Endothelial cell of umbilical vein (primary cell): ENCODE results near the gene CD276. TPM values are rescaled to one million over a fixed set of nuclear protein-coding genes. Genes with fewer than 3 reads are reported as not detected.

Experiments used
- BruUV-seq: library from RNA; stranded (reverse); fragments of 400-500 nt; replicated peaks from 2 replicates; lab custom pipeline; 2021; lab: Mats Ljungman, UMichigan
- CTCF ChIA-PET: fragments of 300-600, 350-600 bp; sonication (Branson Sonifier 250); formaldehyde crosslinking; loops from one replicate; lab custom pipeline; 2021; ENCODE audit warnings: antibody characterized with exemption, inconsistent platforms; lab: Charles Lee
- POLR2A ChIA-PET: fragments of 300-600, 350-600 bp; sonication (Branson Sonifier 250); formaldehyde crosslinking; loops from one replicate; lab custom pipeline; 2021; ENCODE audit warnings: antibody characterized with exemption, inconsistent platforms; lab: Charles Lee
- DNase-seq: peaks from one replicate; pipeline ENCODE4 v3.0.0-alpha.2; 2011; ENCODE audit warnings: low read depth, low spot score
- FAIRE-seq: peaks from 2 replicates; lab custom pipeline; 2011; peaks lifted over from hg19 to GRCh38; lab: Jason Lieb, UNC
- H2AFZ ChIP-seq: 2 replicates; pipeline ENCODE4 v1.6.0; 2012; ENCODE audit warnings: low read depth, low read length, control low read depth, inconsistent platforms
- H3K27ac ChIP-seq: 2 replicates; pipeline ENCODE4 v1.5.1; 2011; ENCODE audit warnings: low read depth, mild to moderate bottlenecking, control low read depth, low read length, moderate library complexity; ENCODE audit not compliant: insufficient read depth
- H3K27me3 ChIP-seq, 2 experiments: 2 replicates each; pipeline versions ENCODE4 v1.6.0 to v1.6.1; 2011; ENCODE audit warnings: low read length in 2 of 2, mixed read lengths in 1 of 2; ENCODE audit not compliant: control insufficient read depth in 2 of 2, insufficient read depth in 2 of 2
- H3K36me3 ChIP-seq, 2 experiments: 2 replicates in 1 of 2; 3 replicates in 1 of 2; pipeline ENCODE4 v1.5.1; 2011; ENCODE audit warnings: low read length in 2 of 2, mild to moderate bottlenecking in 1 of 2, moderate library complexity in 1 of 2; ENCODE audit not compliant: control insufficient read depth in 2 of 2, insufficient read depth in 2 of 2; ENCODE audit errors: extremely low read depth in 1 of 2
- H3K4me1 ChIP-seq: 3 replicates; pipeline ENCODE4 v1.5.1; 2011; ENCODE audit warnings: mild to moderate bottlenecking, low read length; ENCODE audit not compliant: control insufficient read depth, insufficient read depth; ENCODE audit errors: extremely low read depth
- H3K4me2 ChIP-seq: 2 replicates; pipeline ENCODE4 v1.6.1; 2011; ENCODE audit warnings: low read length, control low read depth, mixed read lengths; ENCODE audit not compliant: insufficient read depth
- H3K4me3 ChIP-seq, 3 experiments: fragments of 200-600 bp in 1 of 3; sonication (generic), shearing (Covaris generic) in 1 of 3; replicated peaks in 1 of 3; 2 replicates each; pipeline ENCODE4 v1.5.1; 2011 to 2016; ENCODE audit warnings: control low read depth in 3 of 3, low read length in 3 of 3, mild to moderate bottlenecking in 2 of 3, inconsistent platforms in 1 of 3, low read depth in 1 of 3, moderate library complexity in 1 of 3; ENCODE audit not compliant: insufficient read depth in 1 of 3
- H3K79me2 ChIP-seq: 2 replicates; pipeline ENCODE4 v1.6.0; 2012; ENCODE audit warnings: low read length, inconsistent platforms; ENCODE audit not compliant: control insufficient read depth, insufficient read depth
- H3K9ac ChIP-seq: replicated peaks from 2 replicates; pipeline ENCODE3; 2011; ENCODE audit warnings: low read length, control low read depth; ENCODE audit not compliant: insufficient read depth; ENCODE audit errors: extremely low read depth
- H3K9me1 ChIP-seq: replicated peaks from 3 replicates; pipeline ENCODE4 v1.6.0; 2011; ENCODE audit warnings: mild to moderate bottlenecking, low read length; ENCODE audit not compliant: control insufficient read depth, insufficient read depth; ENCODE audit errors: extremely low read depth
- H3K9me3 ChIP-seq: replicated peaks from 2 replicates; pipeline ENCODE4 v1.5.1; 2012; ENCODE audit warnings: low read length, inconsistent platforms; ENCODE audit not compliant: control insufficient read depth, insufficient read depth
- H4K20me1 ChIP-seq: replicated peaks from 2 replicates; pipeline ENCODE3; 2011; ENCODE audit warnings: mild to moderate bottlenecking, low read length; ENCODE audit not compliant: control insufficient read depth, insufficient read depth; ENCODE audit errors: extremely low read depth
- FOS ChIP-seq: IDR thresholded peaks from 2 replicates; pipeline ENCODE4 v1.6.1; 2011; ENCODE audit warnings: mild to moderate bottlenecking, low read length, moderate library complexity, borderline replicate concordance; ENCODE audit not compliant: insufficient read depth
- GATA2 ChIP-seq: IDR thresholded peaks from 2 replicates; pipeline ENCODE4 v1.7.0; 2011; ENCODE audit warnings: low read depth, mild to moderate bottlenecking, moderate library complexity, mixed read lengths, low read length; ENCODE audit not compliant: insufficient read length, insufficient read depth
- dilution Hi-C: fragments of 300-500 bp; cut with MboI; formaldehyde crosslinking; loops from one replicate; pipeline ENCODE4 v1.15.0; 2019; ENCODE audit warnings: low sequenced_read_pairs; ENCODE audit not compliant: extremely low pct_ligation_motif_present
- intact Hi-C: fragments of 100-400 bp; cut with micrococcal nuclease; formaldehyde crosslinking; loops from one replicate; pipeline ENCODE4 v1.10.0; 2022
- polyA plus RNA-seq, 4 experiments: library from polyadenylated mRNA; depleted of rRNA in 3 of 4; stranded (reverse) in 3 of 4; unstranded in 1 of 4; fragments of >200 nt; gene quantifications; 2 replicates each; pipeline versions ENCODE4 v1.2.1 to v1.2.3, GENCODE V29; 2011 to 2012; ENCODE audit warnings: missing spikeins in 1 of 4
- total RNA-seq: library from RNA; stranded (reverse); gene quantifications from 2 replicates; pipeline ENCODE4 v1.2.3, GENCODE V29; 2021
- TF ChIP-seq, protein P1 (sequence below), 2 donors: IDR thresholded peaks; 1 replicate in 1 of 2; 2 replicates in 1 of 2; pipeline ENCODE4 v1.5.1; 2011; ENCODE audit warnings: low read length in 2 of 2, mild to moderate bottlenecking in 2 of 2, moderate library complexity in 2 of 2, control low read depth in 1 of 2, inconsistent platforms in 1 of 2, low read depth in 1 of 2; ENCODE audit not compliant: insufficient read depth in 1 of 2; ENCODE audit errors: extremely low read depth in 1 of 2

The CD276 gene
- total and polyA plus RNA-seq, 2 donors (not counting 3 experiments of a cell fraction or from before 2014, with no cell fraction given): 73.6 to 85.7 TPM

DNA sequence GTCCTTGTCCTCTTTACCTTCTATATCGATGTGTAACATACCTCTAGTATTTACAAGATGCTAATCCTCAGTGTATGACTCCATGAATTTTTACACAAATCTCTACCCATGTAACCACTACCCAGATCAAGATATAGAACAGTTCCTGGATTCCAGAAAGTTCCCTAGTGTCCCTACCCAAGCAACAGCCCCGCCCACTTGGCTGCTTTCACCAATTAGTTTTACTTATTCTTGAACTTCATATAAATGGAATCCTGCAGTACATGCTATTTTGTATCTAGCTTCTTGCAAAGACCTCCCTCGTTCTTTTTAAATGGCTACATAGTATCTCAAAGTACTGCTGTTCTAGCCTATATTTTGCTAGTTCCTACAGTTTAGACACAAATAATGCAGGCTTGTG lies 33.0 kb downstream of the CD276 start:
- Histone ChIP-seq H3K27ac (no peak overlapping the region), H3K4me1 (no peaks in the 10 kb centered on the region), H4K20me1 (no peaks in the 10 kb centered on the region), H3K36me3 (peaks cover 0 to 4% of the 10 kb centered on the region in 2 experiments), H2AFZ (no peak overlapping the region), H3K9ac (no peak overlapping the region), H3K4me2 (no peak overlapping the region), H3K9me3 (no peaks in the 10 kb centered on the region), H3K27me3 (peaks cover 0 to 2% of the 10 kb centered on the region in 2 experiments), H3K79me2 (no peaks in the 10 kb centered on the region), H3K9me1 (no peaks in the 10 kb centered on the region), H3K4me3 (no peak overlapping the region)
- FAIRE-seq (no peak), DNase-seq (no peak)
- dilution Hi-C loops (no loop called here), intact Hi-C loops (no loop called here)
- ChIA-PET CTCF (interaction anchor here (1.2 kb wide), 1 partner anchor 13 kb away, joined by 3 read pairs; no protein-coding TSS in a partner anchor), POLR2A (no interaction called here)
- TF ChIP-seq FOS: no peak
- no TSS peak for BruUV-seq

DNA sequence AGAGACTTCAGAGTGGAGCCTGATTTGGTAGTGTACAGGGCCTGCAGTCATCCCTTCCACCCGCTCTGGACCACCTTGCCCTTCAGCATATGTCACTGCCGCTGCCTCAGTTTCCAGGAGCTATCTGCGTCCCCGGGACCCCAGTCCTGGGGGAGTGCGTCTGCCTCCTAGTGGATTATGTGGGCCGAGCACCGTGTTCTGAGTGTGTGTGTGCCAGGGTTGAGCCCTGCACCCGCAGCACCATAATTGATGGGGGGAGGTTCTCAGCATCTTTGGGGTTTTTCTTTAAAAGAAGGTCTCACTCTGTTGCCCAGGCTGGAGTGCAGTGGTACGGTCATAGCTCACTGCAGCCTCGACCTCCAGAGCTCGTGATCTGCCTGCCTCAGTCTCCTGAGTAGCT lies 33.6 kb downstream of the CD276 start:
- Histone ChIP-seq H3K9ac (no peak overlapping the region), H3K9me1 (no peaks in the 10 kb centered on the region), H3K79me2 (no peaks in the 10 kb centered on the region), H3K27ac (no peak overlapping the region), H4K20me1 (no peaks in the 10 kb centered on the region), H3K4me2 (no peak overlapping the region), H2AFZ (no peak overlapping the region), H3K9me3 (no peaks in the 10 kb centered on the region), H3K4me1 (no peaks in the 10 kb centered on the region), H3K4me3 (no peak overlapping the region), H3K36me3 (peaks cover 0 to 4% of the 10 kb centered on the region in 2 experiments), H3K27me3 (peaks cover 0 to 2% of the 10 kb centered on the region in 2 experiments)
- BruUV-seq: no TSS peak
- dilution Hi-C loops (no loop called here), intact Hi-C loops (no loop called here)
- ChIA-PET POLR2A (no interaction called here), CTCF (interaction anchor here (1.0 to 1.8 kb wide), 3 partner anchors 13 to 18 kb away, joined by 3 to 7 read pairs (median 4); no protein-coding TSS in a partner anchor)
- DNase-seq (no peak), FAIRE-seq (no peak)
- TF ChIP-seq GATA2: no peak
- TF ChIP-seq, protein P1, sequence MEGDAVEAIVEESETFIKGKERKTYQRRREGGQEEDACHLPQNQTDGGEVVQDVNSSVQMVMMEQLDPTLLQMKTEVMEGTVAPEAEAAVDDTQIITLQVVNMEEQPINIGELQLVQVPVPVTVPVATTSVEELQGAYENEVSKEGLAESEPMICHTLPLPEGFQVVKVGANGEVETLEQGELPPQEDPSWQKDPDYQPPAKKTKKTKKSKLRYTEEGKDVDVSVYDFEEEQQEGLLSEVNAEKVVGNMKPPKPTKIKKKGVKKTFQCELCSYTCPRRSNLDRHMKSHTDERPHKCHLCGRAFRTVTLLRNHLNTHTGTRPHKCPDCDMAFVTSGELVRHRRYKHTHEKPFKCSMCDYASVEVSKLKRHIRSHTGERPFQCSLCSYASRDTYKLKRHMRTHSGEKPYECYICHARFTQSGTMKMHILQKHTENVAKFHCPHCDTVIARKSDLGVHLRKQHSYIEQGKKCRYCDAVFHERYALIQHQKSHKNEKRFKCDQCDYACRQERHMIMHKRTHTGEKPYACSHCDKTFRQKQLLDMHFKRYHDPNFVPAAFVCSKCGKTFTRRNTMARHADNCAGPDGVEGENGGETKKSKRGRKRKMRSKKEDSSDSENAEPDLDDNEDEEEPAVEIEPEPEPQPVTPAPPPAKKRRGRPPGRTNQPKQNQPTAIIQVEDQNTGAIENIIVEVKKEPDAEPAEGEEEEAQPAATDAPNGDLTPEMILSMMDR (IDR thresholded peaks at IDR 0.05; ENCODE audit: extremely low read depth in 1 of 2, insufficient read depth in 1 of 2, low read depth in 1 of 2, low read length in 2 of 2): peak in 1 of 2 donors; percentile 12
